Testis (tissue), 2 donors: ENCODE results near the gene RASL11A.

Source experiments
- POLR2A ChIP-seq: fragments of 450-650 bp; IDR thresholded peaks from one replicate; pipeline ENCODE4 v1.6.1; 2017; ENCODE audit warnings: antibody characterized with exemption, mild to moderate bottlenecking, moderate library complexity
- TF ChIP-seq, protein P1 (sequence below), 3 experiments: fragments of 450-650 bp in 2 of 3; fragments of 200-600 bp in 1 of 3; sonication (generic) in 1 of 3; IDR thresholded peaks; one replicate each; pipeline ENCODE4 v1.5.1; 2016 to 2019; ENCODE audit warnings: antibody characterized with exemption in 3 of 3, mild to moderate bottlenecking in 2 of 3, moderate library complexity in 1 of 3

DNA sequence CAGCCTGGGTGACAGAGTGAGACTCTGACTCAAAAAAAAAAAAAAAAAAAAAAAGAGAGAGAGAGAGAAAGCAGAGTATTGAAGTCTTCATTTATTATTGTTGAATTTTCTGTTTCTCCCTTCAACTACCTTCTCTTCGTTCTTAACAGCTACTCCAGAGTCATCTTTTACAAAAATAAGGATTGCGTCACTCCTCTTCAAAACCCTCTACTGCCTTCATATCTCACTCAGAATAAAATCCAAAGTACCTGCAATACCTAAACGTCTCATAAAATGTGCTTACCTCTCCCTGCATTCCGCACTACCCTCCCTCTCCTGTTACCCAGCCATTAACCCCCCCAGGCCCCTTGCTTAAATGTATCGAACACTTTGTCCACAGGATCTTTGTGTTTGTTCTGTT lies 36.7 kb upstream of the RASL11A start:
- TF ChIP-seq, protein P1, sequence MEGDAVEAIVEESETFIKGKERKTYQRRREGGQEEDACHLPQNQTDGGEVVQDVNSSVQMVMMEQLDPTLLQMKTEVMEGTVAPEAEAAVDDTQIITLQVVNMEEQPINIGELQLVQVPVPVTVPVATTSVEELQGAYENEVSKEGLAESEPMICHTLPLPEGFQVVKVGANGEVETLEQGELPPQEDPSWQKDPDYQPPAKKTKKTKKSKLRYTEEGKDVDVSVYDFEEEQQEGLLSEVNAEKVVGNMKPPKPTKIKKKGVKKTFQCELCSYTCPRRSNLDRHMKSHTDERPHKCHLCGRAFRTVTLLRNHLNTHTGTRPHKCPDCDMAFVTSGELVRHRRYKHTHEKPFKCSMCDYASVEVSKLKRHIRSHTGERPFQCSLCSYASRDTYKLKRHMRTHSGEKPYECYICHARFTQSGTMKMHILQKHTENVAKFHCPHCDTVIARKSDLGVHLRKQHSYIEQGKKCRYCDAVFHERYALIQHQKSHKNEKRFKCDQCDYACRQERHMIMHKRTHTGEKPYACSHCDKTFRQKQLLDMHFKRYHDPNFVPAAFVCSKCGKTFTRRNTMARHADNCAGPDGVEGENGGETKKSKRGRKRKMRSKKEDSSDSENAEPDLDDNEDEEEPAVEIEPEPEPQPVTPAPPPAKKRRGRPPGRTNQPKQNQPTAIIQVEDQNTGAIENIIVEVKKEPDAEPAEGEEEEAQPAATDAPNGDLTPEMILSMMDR (IDR thresholded peaks at IDR 0.05), result no peak
- no peak for TF ChIP-seq POLR2A
